Measurements from ENCODE around the gene SLC2A4RG. TPM values are rescaled to one million over a fixed set of nuclear protein-coding genes. Genes with fewer than 3 reads are reported as not detected.

SLC2A4RG gene
- total RNA-seq, 3 donors from 2014 or later (not counting 1 experiment from before 2014, with no cell fraction given), result 90.4 to 100 (median 95.5) TPM

GRCh38 chr20:63791497-63792156 lies 52.1 kb downstream of the SLC2A4RG start:
- Mint-ChIP-seq H3K27ac (no peak overlapping the region), H3K27me3 (ENCODE audit: low read depth in 2 of 2) (peaks cover 0 to 3% of the 10 kb centered on the region in 2 donors), H3K4me3 (no peak overlapping the region), H3K36me3 (no peaks in the 10 kb centered on the region), H3K9me3 (no peaks in the 10 kb centered on the region), H3K4me1 (no peaks in the 10 kb centered on the region)
- Histone ChIP-seq H3K9me3 (ENCODE audit: control insufficient read depth, insufficient read depth, low read length) (no peaks in the 10 kb centered on the region), H3K4me3 (ENCODE audit: low read length) (no peak overlapping the region), H3K4me1 (ENCODE audit: control insufficient read depth, insufficient read depth, low read length) (peaks cover 3% of the 10 kb centered on the region), H3K36me3 (ENCODE audit: control insufficient read depth, insufficient read depth, low read length) (no peaks in the 10 kb centered on the region), H3K27me3 (ENCODE audit: control insufficient read depth, insufficient read depth, low read length) (no peaks in the 10 kb centered on the region), H3K27ac (ENCODE audit: low read length) (no peak overlapping the region)
- intact Hi-C loops (cut with micrococcal nuclease), result no loop called here
- DNase-seq (no peak), ATAC-seq (no peak)
- TF ChIP-seq, protein P1, sequence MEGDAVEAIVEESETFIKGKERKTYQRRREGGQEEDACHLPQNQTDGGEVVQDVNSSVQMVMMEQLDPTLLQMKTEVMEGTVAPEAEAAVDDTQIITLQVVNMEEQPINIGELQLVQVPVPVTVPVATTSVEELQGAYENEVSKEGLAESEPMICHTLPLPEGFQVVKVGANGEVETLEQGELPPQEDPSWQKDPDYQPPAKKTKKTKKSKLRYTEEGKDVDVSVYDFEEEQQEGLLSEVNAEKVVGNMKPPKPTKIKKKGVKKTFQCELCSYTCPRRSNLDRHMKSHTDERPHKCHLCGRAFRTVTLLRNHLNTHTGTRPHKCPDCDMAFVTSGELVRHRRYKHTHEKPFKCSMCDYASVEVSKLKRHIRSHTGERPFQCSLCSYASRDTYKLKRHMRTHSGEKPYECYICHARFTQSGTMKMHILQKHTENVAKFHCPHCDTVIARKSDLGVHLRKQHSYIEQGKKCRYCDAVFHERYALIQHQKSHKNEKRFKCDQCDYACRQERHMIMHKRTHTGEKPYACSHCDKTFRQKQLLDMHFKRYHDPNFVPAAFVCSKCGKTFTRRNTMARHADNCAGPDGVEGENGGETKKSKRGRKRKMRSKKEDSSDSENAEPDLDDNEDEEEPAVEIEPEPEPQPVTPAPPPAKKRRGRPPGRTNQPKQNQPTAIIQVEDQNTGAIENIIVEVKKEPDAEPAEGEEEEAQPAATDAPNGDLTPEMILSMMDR (IDR thresholded peaks at IDR 0.05), result no peak
- 91% methylated on average over 23 of the region's 23 CpGs for WGBS (ENCODE audit: insufficient coverage)

DNA sequence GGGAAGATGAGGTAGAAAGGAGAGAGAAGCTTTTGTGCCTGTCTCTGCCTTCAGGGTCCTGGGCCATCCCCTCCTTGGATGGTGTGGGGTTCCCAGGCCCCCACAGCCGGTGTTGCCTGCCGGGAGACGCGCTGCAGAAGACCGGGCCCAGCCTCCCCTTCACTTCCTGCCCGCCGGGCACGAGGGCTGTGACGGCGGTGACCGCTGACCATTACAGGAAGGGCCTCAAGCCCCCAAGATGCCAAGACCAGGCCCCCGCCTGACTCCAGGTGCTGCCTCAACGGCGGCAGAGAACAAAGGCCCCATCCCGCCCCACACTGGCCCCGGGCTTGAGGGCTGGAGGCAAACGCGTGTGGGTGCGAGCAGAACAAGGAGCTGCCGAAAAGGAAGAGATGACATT lies 53.3 kb downstream of the SLC2A4RG start:
- Histone ChIP-seq H3K4me3 (ENCODE audit: low read length) (no peak overlapping the region), H3K27ac (ENCODE audit: low read length) (no peak overlapping the region), H3K9me3 (ENCODE audit: control insufficient read depth, insufficient read depth, low read length) (no peaks in the 10 kb centered on the region), H3K4me1 (ENCODE audit: control insufficient read depth, insufficient read depth, low read length) (peaks cover 3% of the 10 kb centered on the region), H3K27me3 (ENCODE audit: control insufficient read depth, insufficient read depth, low read length) (no peaks in the 10 kb centered on the region), H3K36me3 (ENCODE audit: control insufficient read depth, insufficient read depth, low read length) (no peaks in the 10 kb centered on the region)
- no peak overlapping the region for H3K4me3 Mint-ChIP-seq
- DNase-seq (no peak), ATAC-seq (no peak)
- intact Hi-C loops (cut with micrococcal nuclease), result no loop called here
- H3K27me3 Mint-ChIP-seq (ENCODE audit: low read depth in 2 of 2), result peaks cover 0 to 2% of the 10 kb centered on the region in 2 donors
- no peak overlapping the region for H3K27ac Mint-ChIP-seq
- H3K4me1 Mint-ChIP-seq, result no peaks in the 10 kb centered on the region
- H3K9me3 Mint-ChIP-seq, result no peaks in the 10 kb centered on the region
- TF ChIP-seq, protein P1 (IDR thresholded peaks at IDR 0.05), result no peak
- WGBS (ENCODE audit: insufficient coverage), result 91% methylated on average over 20 of the region's 20 CpGs
- no peaks in the 10 kb centered on the region for H3K36me3 Mint-ChIP-seq

Other genes starting within 250 kb of the SLC2A4RG start
- under 1 TPM; 0.14 to 0.86 (median 0.35) TPM for gene EEF1A2, start 240.7 kb upstream of the SLC2A4RG start, total RNA-seq
- 100 to 1,000 TPM in 2 of 3 donors, 10 to 100 TPM in 1; 95.5 to 197 (median 159) TPM for gene PPDPF, start 219.0 kb upstream of the SLC2A4RG start, total RNA-seq
- gene PTK6, start 202.4 kb upstream of the SLC2A4RG start, total RNA-seq, result under 1 TPM in 2 of 3 donors, not detected in 1; 0.16 to 0.48 TPM
- under 1 TPM in 2 of 3 donors, not detected in 1; 0.16 to 0.23 TPM for gene SRMS, start 192.0 kb upstream of the SLC2A4RG start, total RNA-seq
- under 1 TPM; 0.19 to 0.75 (median 0.25) TPM for gene FNDC11, start 185.6 kb upstream of the SLC2A4RG start, total RNA-seq
- 10 to 100 TPM; 85.2 to 90.7 (median 89.4) TPM for gene HELZ2, start 165.5 kb upstream of the SLC2A4RG start, total RNA-seq
- gene GMEB2, start 112.7 kb upstream of the SLC2A4RG start, total RNA-seq, result 10 to 100 TPM; 11.7 to 15.1 (median 14.6) TPM
- gene STMN3, start 86.4 kb upstream of the SLC2A4RG start, total RNA-seq, result 10 to 100 TPM in 1 of 3 donors, 1 to 10 TPM in 2; 6.7 to 12.9 (median 8.3) TPM
- 10 to 100 TPM; 36.3 to 52.0 (median 40.4) TPM for gene RTEL1, start 81.5 kb upstream of the SLC2A4RG start, total RNA-seq
- not detected for gene TNFRSF6B, start 43.1 kb upstream of the SLC2A4RG start, total RNA-seq
- gene ARFRP1, start 31.8 kb upstream of the SLC2A4RG start, total RNA-seq, result 10 to 100 TPM; 43.9 to 55.8 (median 50.6) TPM
- 10 to 100 TPM; 39.3 to 47.7 (median 46.1) TPM for gene ZGPAT, start 31.7 kb upstream of the SLC2A4RG start, total RNA-seq
- 10 to 100 TPM; 86.5 to 94.4 (median 91.7) TPM for gene LIME1, start 3.1 kb upstream of the SLC2A4RG start, total RNA-seq
- 1 to 10 TPM; 1.1 TPM for gene ZBTB46, start 91.5 kb downstream of the SLC2A4RG start, total RNA-seq
- not detected for gene ABHD16B, start 121.7 kb downstream of the SLC2A4RG start, total RNA-seq
- gene TPD52L2, start 125.5 kb downstream of the SLC2A4RG start, total RNA-seq, result 10 to 100 TPM; 36.8 to 47.2 (median 45.1) TPM
- 10 to 100 TPM; 27.5 to 45.1 (median 42.8) TPM for gene DNAJC5, start 155.3 kb downstream of the SLC2A4RG start, total RNA-seq
- 10 to 100 TPM; 49.9 to 58.1 (median 49.9) TPM for gene UCKL1, start 216.6 kb downstream of the SLC2A4RG start, total RNA-seq
- 10 to 100 TPM; 11.5 to 16.8 (median 13.8) TPM for gene ZNF512B, start 230.2 kb downstream of the SLC2A4RG start, total RNA-seq
- gene SAMD10, start 239.9 kb downstream of the SLC2A4RG start, total RNA-seq, result 10 to 100 TPM; 15.2 to 22.3 (median 17.6) TPM
- 10 to 100 TPM; 52.7 to 63.0 (median 55.0) TPM for gene PRPF6, start 241.4 kb downstream of the SLC2A4RG start, total RNA-seq

Measured in natural killer cell (primary cell).